ENCODE data around the gene PLIN4. TPM values are rescaled to one million over a fixed set of nuclear protein-coding genes. Genes with fewer than 3 reads are reported as not detected.

PLIN4 gene
- total RNA-seq, 1 experiment from 2014 or later: 2.3 TPM

GRCh38 chr19:4521170-4521887 is 3.0 kb upstream of the PLIN4 start:
- no peak overlapping the region for H2AFZ ChIP-seq (ENCODE audit: low read depth, low read length, poor library complexity, severe bottlenecking)
- no peak overlapping the region for H3K27ac ChIP-seq (ENCODE audit: low read depth, low read length)
- no peak overlapping the region for H3K9ac ChIP-seq (ENCODE audit: low read length)
- TF ChIP-seq, protein P1, sequence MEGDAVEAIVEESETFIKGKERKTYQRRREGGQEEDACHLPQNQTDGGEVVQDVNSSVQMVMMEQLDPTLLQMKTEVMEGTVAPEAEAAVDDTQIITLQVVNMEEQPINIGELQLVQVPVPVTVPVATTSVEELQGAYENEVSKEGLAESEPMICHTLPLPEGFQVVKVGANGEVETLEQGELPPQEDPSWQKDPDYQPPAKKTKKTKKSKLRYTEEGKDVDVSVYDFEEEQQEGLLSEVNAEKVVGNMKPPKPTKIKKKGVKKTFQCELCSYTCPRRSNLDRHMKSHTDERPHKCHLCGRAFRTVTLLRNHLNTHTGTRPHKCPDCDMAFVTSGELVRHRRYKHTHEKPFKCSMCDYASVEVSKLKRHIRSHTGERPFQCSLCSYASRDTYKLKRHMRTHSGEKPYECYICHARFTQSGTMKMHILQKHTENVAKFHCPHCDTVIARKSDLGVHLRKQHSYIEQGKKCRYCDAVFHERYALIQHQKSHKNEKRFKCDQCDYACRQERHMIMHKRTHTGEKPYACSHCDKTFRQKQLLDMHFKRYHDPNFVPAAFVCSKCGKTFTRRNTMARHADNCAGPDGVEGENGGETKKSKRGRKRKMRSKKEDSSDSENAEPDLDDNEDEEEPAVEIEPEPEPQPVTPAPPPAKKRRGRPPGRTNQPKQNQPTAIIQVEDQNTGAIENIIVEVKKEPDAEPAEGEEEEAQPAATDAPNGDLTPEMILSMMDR (IDR thresholded peaks at IDR 0.05 in 2 of 3, conservative IDR thresholded peaks at IDR 0.05 in 1 of 3; ENCODE audit: borderline replicate concordance in 1 of 3, insufficient read depth in 1 of 3, low read depth in 2 of 3, low read length in 2 of 3): 0 out of 6 replicates have a peak, but pooled peaks of 1 of the 3 experiments have one; percentile 1
- no peak for TF ChIP-seq CEBPB (IDR thresholded peaks at IDR 0.05; ENCODE audit: low read depth)
- H3K4me3 ChIP-seq (replicated peaks in 1 of 2; ENCODE audit: low read depth in 1 of 2, low read length in 2 of 2): no peak overlapping the region
- no peaks in the 10 kb centered on the region for H3K9me3 ChIP-seq (ENCODE audit: control insufficient read depth in 1 of 2, insufficient read depth in 1 of 2, low read depth in 1 of 2, low read length in 2 of 2)
- ATAC-seq (no peak), DNase-seq (ENCODE audit: low read depth, low spot score) (no peak)
- no peaks in the 10 kb centered on the region for H3K27me3 ChIP-seq (ENCODE audit: insufficient read depth, low read length)
- no peaks in the 10 kb centered on the region for H3K9me2 ChIP-seq (ENCODE audit: insufficient read depth)
- H4K20me1 ChIP-seq (ENCODE audit: insufficient read depth): no peaks in the 10 kb centered on the region
- no peaks in the 10 kb centered on the region for H3K36me3 ChIP-seq (ENCODE audit: control insufficient read depth in 1 of 2, insufficient read depth in 2 of 2, low read length in 2 of 2)
- ChIA-PET CTCF (interaction anchor here (1.0 to 4.9 kb wide), 3 partner anchors 13 to 254 kb away, joined by 4 to 76 read pairs (median 5); partner anchors contain the start of gene PLIN5), POLR2A (no interaction called here), RAD21 (ENCODE audit: low non-redundant PET in 1 of 2, low total read pairs in 2 of 2, uncharacterized antibody in 2 of 2, unreplicated experiment in 2 of 2) (no interaction called here)
- peaks cover 0 to 7% of the 10 kb centered on the region in 2 experiments; a peak in 1 of 4 replicates for H3K4me1 ChIP-seq (ENCODE audit: control insufficient read depth in 1 of 2, insufficient read depth in 2 of 2, low read length in 2 of 2)
- no peak overlapping the region for H3K4me2 ChIP-seq (ENCODE audit: low read length)
- intact Hi-C loops (cut with micrococcal nuclease): loop anchor here (10.0 kb wide), 1 partner anchor 257 kb away; no protein-coding TSS in a partner anchor
- no TSS peak for BruUV-seq (replicated peaks)
- no peaks in the 10 kb centered on the region for H3K79me2 ChIP-seq (ENCODE audit: insufficient read depth, low read length)

GRCh38 chr19:4519521-4520277 is 1.4 kb upstream of the PLIN4 start:
- no peak overlapping the region for H3K4me2 ChIP-seq (ENCODE audit: low read length)
- H3K9ac ChIP-seq (ENCODE audit: low read length): no peak overlapping the region
- H3K9me3 ChIP-seq (ENCODE audit: control insufficient read depth in 1 of 2, insufficient read depth in 1 of 2, low read depth in 1 of 2, low read length in 2 of 2): no peaks in the 10 kb centered on the region
- H3K36me3 ChIP-seq (ENCODE audit: control insufficient read depth in 1 of 2, insufficient read depth in 2 of 2, low read length in 2 of 2): no peaks in the 10 kb centered on the region
- no TSS peak for BruUV-seq (replicated peaks)
- no peak overlapping the region for H3K4me3 ChIP-seq (replicated peaks in 1 of 2; ENCODE audit: low read depth in 1 of 2, low read length in 2 of 2)
- intact Hi-C loops (cut with micrococcal nuclease): loop anchor here (10.0 kb wide), 1 partner anchor 255 kb away; no protein-coding TSS in a partner anchor
- ChIA-PET CTCF (no interaction called here), POLR2A (no interaction called here), RAD21 (ENCODE audit: low non-redundant PET in 1 of 2, low total read pairs in 2 of 2, uncharacterized antibody in 2 of 2, unreplicated experiment in 2 of 2) (no interaction called here)
- no peaks in the 10 kb centered on the region for H3K79me2 ChIP-seq (ENCODE audit: insufficient read depth, low read length)
- H3K27ac ChIP-seq (ENCODE audit: low read depth, low read length): no peak overlapping the region
- DNase-seq (ENCODE audit: low read depth, low spot score) (no peak), ATAC-seq (no peak)
- no peaks in the 10 kb centered on the region for H3K9me2 ChIP-seq (ENCODE audit: insufficient read depth)
- no peaks in the 10 kb centered on the region for H3K27me3 ChIP-seq (ENCODE audit: insufficient read depth, low read length)
- peaks cover 0 to 7% of the 10 kb centered on the region in 2 experiments; a peak in 1 of 4 replicates for H3K4me1 ChIP-seq (ENCODE audit: control insufficient read depth in 1 of 2, insufficient read depth in 2 of 2, low read length in 2 of 2)
- no peak overlapping the region for H2AFZ ChIP-seq (ENCODE audit: low read depth, low read length, poor library complexity, severe bottlenecking)
- H4K20me1 ChIP-seq (ENCODE audit: insufficient read depth): no peaks in the 10 kb centered on the region
- TF ChIP-seq JUND (IDR thresholded peaks at IDR 0.05) (no peak), YY1 (IDR thresholded peaks at IDR 0.05; ENCODE audit: extremely low read depth, insufficient replicate concordance, low read depth, low read length) (no peak), ELF1 (IDR thresholded peaks at IDR 0.05; ENCODE audit: borderline replicate concordance, low read depth) (no peak), POLR2A (IDR thresholded peaks at IDR 0.05; ENCODE audit: borderline replicate concordance, extremely low read depth, insufficient read depth, insufficient read length) (no peak), FOSL1 (IDR thresholded peaks at IDR 0.05; ENCODE audit: low read depth) (no peak), RAD21 (IDR thresholded peaks at IDR 0.05; ENCODE audit: low read depth) (no peak), SIN3A (IDR thresholded peaks at IDR 0.05; ENCODE audit: low read depth) (no peak), SRF (IDR thresholded peaks at IDR 0.05; ENCODE audit: low read depth) (no peak)
- TF ChIP-seq, protein P1 (IDR thresholded peaks at IDR 0.05 in 2 of 3, conservative IDR thresholded peaks at IDR 0.05 in 1 of 3; ENCODE audit: borderline replicate concordance in 1 of 3, insufficient read depth in 1 of 3, low read depth in 2 of 3, low read length in 2 of 3): no peak
- TF ChIP-seq, protein P2, sequence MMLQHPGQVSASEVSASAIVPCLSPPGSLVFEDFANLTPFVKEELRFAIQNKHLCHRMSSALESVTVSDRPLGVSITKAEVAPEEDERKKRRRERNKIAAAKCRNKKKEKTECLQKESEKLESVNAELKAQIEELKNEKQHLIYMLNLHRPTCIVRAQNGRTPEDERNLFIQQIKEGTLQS (IDR thresholded peaks at IDR 0.05): no peak
